Activated CD4-positive, alpha-beta T cell treated with anti-CD3 and anti-CD28 coated beads, Interleukin-2, amount 50 U/mL, for 1 hour (primary cell): ENCODE results near the gene ERFE.

Source experiments
- DNase-seq: peaks from one replicate; pipeline ENCODE4 v3.0.0-alpha.2; 2020

The ERFE gene

DNA sequence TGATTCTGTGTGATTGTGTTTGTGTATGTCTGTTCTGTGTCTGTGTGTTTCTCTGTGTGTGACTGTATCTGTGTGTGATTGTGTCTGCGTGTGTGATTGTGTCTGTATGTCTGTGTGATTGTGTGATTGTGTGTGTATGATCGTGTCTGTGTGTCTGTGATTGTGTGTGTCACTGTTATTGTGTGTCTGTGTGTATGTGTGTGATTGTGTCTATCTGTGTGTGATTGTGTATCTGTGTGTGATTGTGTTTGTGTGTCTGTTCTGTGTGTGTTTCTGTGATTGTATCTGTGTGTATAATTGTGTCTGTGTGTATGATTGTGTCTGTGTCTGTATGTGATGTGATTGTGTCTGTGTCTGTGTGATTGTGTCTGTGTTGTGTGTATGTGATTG is 32.0 kb upstream of the ERFE start:
- DNase-seq, result no peak

DNA sequence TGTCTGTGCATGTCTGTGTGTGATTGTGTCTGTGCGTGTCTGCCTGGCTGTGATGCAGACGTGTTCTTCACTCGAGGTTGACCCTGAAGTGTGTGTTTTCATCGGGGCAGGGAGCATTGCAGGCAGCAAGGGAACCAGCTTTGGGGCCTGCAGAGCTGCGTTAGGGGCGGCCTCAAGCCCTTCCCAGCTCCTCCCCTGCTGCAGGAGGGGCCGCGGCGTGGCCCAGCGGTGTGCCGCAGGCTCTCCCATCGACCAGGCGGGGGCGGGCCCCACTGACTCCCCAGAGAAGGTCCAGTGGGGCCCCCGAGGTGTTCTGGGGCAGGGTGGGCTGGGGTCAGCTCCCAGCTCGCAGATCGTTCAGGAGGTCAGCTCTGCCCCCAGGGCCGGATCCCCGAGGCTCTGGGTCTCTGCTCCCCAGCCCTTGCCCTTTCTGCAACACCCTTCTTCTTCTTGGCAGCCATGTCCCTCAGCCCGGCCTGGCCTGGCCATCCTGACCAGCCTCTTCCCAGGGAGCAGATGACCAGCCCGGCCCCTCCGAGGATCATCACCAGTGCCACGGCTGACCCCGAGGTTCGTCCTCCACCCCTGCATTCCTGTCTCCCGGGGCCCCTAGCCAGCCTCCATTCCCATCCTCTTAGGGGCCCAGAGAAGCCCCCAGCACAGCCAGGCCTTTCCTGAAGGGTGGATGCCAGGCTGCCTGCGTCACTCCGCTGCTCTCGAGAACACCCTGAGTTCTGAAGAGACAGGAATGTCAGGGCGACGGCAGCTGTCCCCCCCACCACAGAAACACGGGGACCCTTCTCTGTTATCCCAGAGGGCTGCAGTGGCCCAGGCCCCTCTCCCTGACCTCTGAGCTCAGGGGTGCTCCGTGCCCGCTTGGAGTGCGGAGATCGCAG is 31.4 kb upstream of the ERFE start:
- no peak for DNase-seq

DNA sequence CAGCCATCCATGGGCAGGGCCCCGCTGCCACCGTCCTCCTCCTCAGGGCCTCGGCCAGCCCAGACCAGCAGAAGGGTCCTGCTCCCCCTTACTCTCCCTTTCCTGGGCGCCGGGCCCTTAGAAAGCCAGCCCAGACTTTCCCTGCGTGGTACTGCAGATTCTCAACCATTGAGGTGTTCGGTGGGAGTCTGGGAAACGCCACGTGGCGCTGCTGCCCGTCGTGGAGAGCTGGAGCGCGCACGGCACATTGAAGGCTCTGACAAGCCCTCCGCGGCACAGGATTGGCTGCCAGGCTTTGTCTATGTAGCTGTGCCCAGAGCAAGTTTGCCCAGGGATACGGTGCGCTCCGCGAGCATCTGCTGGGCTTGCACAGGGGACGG is 30.7 kb upstream of the ERFE start:
- DNase-seq, result no peak

DNA sequence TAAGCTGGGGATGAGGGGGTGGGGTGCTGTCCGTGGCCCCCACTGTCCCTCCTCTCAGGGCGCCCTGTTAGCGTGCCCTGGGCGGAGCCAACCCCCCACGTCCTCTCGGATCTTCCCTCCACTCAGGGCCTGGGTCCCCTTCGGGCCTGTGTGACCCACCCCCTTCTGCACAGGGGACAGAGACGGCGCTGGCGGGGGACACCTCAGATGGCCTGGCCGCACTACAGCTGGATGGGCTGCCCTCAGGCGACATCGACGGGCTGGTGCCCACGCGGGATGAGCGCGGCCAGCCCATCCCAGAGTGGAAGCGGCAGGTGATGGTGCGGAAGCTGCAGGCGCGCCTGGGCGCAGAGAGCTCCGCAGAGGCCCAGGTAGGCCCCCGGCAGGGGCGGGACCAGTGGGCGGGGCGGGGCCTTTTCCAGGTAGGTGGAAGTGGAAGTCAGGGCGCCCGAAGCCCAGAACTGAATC is 30.2 kb upstream of the ERFE start:
- no peak for DNase-seq

DNA sequence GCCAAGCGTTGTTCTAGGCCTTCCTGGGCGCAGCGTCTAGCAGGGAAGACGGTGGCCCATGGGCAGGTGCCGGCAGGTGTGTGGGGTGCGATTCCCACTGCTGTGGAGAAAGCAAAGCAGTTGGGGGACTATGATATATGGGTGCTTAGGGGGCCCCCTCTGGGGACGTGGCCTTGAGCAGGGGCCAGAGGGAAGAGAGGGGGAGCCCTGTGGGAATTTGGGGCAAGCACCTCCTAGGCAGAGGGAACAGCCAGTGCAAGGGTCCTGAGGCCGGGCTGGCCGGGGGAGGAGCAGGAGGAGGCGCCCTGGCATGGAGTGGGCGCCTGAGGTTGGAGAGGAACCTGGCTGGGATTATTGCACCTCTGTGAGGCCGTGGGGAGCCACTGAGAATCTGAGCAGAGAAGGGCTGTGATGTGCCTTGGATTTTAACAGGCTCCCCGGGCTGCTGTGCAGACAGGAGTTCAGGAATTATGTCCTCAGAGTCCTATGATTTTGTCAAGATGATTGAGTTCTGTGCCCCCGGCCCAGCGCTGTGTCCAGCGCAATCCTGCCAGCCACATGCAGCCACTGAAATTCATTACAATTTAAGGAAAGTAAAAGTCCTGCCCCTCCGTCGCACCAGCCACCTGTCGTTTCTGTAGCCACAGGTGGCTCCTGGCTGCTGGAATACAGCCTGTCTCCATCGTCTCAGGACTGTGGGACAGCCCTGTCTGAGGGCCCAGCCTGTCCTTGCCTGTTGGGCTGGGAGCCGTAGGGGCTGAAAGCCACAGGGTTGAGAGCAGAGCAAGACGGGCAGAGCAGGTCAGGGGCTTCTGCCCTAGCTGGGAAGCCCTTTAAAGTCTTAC is 29.4 kb upstream of the ERFE start:
- no peak for DNase-seq

DNA sequence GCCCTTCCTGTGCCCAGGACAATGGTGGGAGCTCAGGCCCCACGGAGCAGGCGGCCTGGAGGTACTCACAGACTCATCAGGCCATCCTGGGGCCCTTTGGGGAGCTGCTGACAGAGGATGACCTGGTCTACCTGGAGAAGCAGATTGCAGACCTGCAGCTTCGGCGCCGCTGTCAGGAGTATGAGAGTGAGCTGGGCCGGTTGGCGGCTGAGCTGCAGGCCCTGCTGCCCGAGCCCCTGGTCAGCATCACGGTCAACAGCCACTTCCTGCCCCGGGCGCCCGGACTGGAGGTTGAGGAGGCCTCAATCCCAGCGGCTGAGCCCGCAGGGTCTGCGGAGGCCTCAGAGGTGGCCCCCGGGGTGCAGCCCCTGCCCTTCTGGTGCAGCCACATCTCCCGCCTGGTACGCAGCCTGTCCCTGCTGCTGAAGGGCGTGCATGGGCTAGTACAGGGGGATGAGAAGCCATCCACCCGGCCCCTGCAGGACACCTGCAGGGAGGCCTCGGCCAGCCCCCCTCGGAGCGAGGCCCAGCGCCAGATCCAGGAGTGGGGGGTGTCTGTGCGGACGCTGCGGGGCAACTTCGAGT is 28.6 kb upstream of the ERFE start:
- no peak for DNase-seq

DNA sequence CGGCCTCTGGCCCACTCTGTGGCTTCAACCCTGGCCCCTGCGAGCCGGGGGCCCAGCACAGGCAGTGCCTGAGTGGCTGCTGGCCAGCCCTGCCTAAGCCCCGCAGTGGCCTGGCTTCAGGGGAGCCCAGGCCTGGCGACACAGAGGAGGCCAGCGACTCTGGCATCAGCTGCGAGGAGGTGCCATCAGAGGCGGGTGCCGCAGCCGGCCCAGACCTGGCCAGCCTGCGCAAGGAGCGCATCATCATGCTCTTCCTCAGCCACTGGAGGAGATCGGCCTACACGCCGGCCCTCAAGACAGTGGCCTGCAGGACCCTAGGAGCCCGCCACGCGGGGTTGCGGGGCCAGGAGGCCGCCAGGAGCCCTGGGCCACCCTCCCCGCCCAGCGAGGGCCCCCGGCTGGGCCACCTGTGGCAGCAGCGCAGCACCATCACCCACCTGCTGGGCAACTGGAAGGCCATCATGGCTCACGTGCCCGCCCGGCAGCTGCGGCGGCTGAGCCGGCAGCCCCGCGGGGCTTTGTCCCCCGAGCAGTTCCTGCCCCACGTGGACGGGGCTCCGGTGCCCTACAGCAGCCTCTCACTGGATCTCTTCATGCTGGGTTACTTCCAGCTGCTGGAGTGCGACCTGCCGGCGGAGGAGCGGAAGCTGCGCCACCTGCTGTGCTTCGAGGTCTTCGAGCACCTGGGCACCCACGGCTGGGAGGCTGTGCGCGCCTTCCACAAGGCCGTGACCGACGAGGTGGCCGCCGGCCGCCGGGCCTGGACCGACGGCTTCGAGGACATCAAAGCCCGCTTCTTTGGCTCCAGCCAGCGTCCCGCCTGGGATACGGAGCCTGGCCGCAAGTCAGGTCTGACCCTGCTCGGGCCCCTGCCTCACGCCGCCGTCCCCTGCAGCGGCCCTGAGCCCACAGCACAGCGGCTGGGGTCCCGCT is 27.8 kb upstream of the ERFE start:
- no peak for DNase-seq

DNA sequence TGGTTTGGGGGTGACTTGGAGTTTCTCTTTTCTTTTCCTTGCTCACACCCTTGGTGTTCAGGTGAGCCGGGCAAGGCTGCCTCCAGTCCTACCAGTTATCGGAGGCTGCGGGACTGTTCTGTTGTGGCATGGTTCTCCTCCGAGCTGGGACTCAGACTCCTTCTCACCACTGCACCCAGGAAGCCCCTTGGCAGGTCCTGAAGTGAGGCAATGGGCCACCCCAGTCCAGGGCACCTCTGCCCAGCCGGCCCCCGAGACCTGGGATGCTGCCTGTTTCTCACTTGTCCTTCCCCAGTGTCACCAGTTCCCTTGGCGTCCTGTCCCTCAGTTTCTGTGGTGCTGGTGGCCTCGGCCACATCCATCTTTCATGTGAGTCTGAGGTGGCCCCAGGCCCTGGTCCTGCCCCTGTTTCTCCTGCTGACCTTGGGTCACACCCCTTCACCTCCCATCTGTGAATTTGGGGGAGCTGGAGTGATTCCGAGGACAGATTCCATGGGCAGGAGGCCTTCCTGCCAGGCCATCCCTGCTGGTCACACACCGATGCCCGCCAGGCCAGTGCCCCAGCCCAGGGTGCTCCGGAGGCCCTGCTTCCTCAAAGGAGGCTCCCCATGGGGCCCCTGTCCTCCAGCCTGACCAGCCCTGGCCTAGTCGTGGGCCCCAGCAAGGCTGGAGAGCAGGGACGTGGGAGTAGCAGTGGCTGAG is 26.9 kb upstream of the ERFE start:
- DNase-seq, result no peak

DNA sequence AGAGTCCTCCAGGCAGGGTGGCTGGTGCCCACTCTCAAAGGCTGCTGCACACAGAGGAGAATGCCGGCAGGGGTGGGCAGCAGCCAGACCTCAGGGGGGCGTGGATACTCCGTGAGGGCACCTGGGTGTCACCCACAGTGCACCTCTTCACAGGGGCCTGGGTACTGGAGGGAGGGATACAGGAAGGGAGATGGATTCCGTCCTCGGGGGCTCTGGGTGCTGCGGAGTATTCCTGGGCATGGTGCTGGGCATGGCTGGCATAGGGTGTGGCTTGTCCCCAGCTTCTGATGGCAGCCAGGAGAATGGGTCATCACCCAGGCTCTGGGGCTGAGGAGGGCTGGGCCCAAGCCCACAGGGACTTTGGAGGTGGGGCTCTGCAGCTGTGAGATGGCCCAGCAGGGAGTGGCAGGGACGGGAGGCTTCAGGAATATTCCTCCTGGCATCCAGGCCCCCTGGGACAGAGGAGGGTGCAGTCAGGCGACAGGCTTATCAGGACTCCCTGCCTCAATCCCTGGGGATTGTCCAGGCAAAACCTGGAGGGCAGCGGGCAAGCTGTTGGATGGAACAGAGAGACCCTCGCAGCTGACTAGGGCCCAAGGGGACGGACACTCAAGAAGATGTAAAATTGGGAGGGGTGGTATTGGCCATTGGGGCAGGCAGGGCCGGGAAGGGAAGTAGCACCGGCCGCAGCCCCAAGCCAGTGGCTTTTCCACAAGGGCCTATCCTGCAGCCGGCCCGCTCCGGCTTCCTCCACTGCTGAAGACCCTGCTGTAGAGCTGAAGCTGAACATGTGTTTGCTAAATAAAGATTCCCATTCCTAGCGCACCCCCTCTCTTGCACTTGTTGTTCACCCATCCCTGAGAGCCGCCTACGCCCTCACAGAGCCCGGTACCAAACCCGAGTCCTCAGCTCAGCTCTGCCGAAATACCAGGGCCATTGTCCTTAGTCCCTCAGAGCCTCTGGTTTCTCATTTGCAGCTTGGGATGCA is 26.0 kb upstream of the ERFE start:
- DNase-seq, result no peak

DNA sequence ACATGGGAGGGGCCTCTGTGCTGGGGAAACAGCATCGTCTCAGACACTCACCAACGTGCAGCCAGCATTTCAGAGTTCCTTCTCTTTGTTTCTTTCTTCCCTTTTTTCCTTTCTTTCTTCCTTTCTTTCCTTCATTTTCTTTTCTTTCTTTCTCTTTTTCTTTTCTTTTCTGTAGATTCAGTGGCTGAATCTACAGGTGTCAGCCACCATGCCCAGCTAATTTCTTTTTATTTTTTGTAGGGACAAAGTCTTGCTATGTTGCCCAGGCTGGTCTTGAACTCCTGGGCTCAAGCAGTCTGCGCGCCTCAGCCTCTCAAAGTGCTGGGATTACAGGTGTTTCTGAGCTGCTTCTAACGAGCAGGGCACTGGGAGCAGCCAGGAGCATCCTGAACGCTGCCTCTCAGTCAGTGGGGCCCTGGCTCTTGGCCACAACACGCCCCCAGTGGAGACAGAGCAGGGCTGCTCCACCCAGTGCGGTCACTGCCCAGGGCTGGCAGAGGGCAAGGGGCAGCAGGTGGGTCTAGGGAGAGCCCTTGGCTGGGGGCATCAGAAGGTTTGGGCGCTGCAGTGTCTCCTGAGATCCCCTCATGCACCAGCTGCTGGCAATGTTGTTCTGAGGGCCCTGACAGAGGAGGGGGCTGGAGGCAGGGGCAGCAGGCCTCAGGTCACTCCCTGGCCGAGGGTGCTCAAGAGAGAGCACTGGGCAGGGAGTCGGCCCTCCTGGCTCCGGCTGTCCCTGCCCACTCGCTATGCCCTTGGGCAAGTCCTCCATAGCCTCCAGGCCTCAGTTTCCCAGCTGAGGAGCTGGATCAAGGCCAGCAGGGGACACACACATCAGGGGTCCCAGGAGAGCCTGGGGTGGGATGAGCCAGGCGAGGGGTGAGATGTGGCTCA is 25.0 kb upstream of the ERFE start:
- DNase-seq, result no peak

DNA sequence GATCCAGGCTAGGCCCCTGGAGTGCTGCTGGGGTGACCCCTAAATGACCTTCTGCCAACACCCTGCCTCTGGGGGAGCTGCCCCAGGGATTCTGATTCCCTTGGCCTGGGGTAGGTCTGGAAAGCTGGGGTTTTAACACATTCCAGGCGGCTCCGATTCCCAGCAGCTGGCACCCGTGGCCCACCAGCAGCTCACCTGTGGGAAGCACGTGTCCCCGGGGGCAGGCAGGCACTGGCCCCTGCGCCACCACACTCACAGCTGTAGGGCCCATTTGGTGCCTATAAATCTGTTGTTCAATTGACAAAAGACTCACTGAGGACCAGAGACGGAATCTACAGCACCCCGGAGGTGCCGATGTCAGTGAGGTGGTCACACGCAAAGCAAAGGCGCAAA is 24.4 kb upstream of the ERFE start:
- DNase-seq, result no peak

DNA sequence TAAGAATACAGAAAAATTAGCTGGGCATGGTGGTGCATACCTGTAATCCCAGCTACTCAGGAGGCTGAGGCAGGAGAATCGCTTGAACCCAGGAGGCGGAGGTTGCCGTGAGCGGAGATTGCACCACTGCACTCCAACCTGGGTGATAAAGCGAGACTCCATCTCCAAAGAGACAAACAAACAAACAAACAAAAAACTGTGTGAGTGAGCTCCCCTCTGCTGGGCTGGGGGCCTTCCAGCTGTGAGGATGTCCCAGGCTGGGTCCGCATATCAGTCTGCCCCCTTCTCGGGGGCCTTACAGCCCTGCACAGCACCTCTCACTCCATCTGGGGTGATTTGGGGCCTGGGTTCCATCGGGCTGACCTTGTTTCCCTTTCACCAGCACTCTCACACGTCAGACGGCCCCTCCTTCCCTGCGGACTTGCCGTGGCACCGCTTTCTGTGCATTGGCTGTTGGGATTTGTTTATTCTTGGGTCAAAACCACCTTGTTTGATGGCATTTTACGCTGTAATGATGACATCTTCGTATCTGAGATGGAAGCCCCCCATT is 23.1 kb upstream of the ERFE start:
- no peak for DNase-seq

DNA sequence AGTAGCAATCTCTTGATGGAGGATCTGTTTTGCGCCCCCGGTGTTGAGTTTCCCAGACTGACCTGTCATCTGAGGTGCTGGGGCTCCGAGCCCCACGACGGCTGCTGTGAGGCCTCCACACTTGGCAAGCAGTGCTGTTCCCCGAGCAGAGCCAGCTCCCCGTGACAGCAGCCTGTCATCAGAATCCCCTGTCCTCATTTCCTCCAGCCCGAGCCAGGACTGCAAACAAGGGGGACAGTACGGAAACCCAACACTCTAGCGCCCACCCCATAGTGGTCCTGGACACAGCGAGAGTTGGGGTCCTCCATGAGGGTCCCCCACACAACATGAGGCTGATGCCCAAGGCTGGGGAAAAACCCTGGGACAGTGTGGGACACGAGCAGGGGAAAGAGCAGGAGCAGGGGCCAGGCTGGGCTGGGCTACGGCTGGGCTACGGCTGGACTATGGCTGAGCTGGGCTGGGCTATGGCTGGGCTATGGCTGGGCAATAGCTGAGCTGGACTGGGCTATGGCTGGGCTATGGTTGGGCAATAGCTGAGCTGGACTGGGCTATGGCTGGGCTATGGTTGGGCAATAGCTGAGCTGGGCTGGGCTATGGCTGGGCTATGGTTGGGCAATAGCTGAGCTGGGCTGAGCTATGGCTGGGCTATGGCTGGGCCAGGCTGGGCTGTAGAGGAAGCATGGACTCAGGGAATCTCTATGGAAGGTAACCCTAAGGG is 21.8 kb upstream of the ERFE start:
- no peak for DNase-seq

DNA sequence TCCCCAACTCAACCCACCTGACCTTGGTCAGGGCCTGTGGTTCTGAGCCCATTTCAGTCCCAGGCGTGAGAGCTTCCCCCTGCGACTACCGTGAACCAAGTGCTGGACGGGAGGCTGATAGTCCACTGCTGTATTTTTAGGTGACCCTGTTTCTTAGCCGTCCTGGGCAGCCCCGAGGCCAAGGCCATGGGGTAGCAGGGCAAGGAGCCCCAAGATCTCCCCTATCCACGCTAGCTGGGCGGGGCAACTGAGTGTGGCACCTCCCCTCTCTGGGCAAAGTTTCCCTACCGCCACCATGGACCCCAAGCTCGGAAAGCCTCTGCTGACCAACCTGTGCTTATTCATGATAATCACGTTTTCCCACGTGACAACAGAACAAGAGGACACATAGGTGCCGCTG is 20.9 kb upstream of the ERFE start:
- DNase-seq, result no peak

DNA sequence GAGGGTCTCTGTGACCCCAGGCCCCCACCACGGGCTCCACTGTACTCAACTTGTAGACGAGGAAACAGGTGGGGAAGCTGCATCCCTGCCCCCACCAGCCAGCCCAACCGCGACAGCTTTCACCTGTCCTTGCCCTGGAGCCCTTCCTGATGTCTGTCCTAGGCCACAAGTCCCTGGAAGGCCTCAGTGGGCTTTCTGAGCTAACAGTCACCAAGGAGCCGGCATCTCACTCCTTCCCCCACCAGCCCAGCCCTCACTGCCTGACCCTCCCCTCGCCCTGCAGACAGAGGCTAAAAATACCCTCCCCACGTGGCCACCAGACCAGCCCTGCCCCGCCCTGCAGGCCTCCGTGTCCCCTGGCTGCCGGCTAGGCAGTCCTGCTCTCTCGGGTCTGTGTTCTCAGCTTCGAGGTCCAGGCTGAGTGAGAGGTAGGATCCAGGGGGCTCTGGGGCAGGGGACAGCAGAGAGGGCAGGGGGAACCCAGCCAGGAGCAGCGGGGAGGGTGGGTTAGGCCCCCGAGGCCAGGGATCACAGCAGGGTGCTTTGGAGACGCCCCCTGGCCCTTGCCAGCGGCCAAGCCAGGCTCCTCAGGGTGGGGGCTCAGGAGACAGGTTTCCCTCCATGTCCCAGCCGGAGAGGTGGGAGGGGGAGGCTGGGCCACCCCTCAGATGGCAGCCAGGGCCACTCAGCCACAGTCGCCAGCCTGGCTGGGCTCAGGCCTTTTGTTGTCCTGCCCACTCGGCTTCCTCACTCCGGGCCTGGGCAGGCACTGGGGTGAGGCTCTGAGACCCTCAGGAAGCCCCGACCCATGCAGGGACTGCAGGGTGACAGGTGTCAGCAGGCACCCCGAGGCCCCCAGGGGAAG is 20.2 kb upstream of the ERFE start, which contains the start of gene KLHL30:
Gene KLHL30, plus strand, starts transcription at position 338 of the 865 bp plus-strand sequence. CDS start 2,087 bp downstream, outside the sequence.
- DNase-seq, result no peak

DNA sequence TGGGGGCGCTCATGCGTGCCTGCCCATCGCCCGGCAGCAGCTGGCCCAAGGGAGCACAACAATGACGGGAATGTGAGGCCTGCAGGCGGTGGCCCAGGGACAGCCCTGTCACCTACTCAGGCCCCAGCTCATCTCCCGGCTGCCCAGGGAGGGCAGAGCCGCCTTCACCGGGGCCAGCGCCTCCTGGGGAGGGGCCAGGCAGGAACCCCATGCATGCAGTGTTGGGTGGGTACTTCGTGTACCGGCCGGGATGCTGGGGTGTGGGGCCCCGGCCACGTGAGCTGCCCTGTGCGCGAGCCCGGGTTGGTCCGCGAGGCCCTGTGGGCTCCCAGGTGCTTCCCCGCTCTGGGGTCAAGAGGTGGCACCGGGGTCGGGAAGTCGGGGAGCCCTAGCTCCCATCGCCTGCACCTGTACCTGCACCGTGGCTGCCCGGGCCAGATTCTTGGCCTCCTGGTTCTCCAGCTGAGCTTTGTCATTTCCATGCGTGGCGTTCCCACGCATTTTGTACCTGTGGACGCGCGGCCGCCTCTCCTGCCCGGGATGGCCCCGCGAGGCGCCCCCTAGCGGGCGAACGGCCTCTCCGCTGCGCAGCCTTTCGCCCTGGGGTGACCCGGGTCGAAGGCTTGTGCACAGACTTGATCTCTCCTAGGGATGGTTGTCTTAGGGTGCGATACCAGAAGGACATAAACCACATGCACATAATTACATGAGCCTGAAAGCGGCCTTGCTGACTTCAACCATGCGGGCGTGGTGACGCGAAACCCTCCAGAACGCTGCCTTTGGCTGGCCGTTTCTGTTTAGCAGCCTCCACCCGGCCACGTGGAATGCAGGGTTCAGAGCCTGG is 19.4 kb upstream of the ERFE start:
- DNase-seq, result peak; percentile 13
